Measurements from ENCODE around the gene CPXM2. TPM values are rescaled to one million over a fixed set of nuclear protein-coding genes. Genes with fewer than 3 reads are reported as not detected.

The CPXM2 gene
- total and polyA plus RNA-seq, 4 donors, result 0.05 to 0.92 (median 0.44) TPM

GRCh38 chr10:123836418-123837145 is 55.0 kb downstream of the CPXM2 start:
- no peak for TF ChIP-seq ATF3 (IDR thresholded peaks at IDR 0.05)
- Histone ChIP-seq H3K4me1 (ENCODE audit: control insufficient read depth in 4 of 4, insufficient read depth in 4 of 4, low read length in 3 of 4) (no peaks in the 10 kb centered on the region), H3K9ac (ENCODE audit: low read depth in 1 of 2, low read length in 2 of 2) (no peak overlapping the region), H3K27ac (ENCODE audit: low read depth in 1 of 2, low read length in 2 of 2) (no peak overlapping the region), H3K9me3 (ENCODE audit: control insufficient read depth in 4 of 4, low read length in 3 of 4) (no peaks in the 10 kb centered on the region), H3K27me3 (ENCODE audit: control insufficient read depth in 4 of 4, insufficient read depth in 4 of 4, low read length in 3 of 4) (peaks cover 0 to 6% (median 4%) of the 10 kb centered on the region in 4 donors), H3K36me3 (ENCODE audit: control insufficient read depth in 4 of 4, insufficient read depth in 3 of 4, low read depth in 1 of 4, low read length in 3 of 4) (no peaks in the 10 kb centered on the region), H3K4me3 (ENCODE audit: low read depth in 1 of 3, low read length in 3 of 3) (no peak overlapping the region)
- WGBS, result 68% methylated on average over 6 of the region's 6 CpGs
- DNase-seq (ENCODE audit: low spot score), result no peak

- no peak overlapping the region for H3K27ac ChIP-seq (ENCODE audit: low read depth in 1 of 2, low read length in 2 of 2)
- no peaks in the 10 kb centered on the region for H3K4me1 ChIP-seq (ENCODE audit: control insufficient read depth in 4 of 4, insufficient read depth in 4 of 4, low read length in 3 of 4)
- no peak overlapping the region for H3K9ac ChIP-seq (ENCODE audit: low read depth in 1 of 2, low read length in 2 of 2)
- no peak for DNase-seq (ENCODE audit: low spot score)
- H3K9me3 ChIP-seq (ENCODE audit: control insufficient read depth in 4 of 4, low read length in 3 of 4), result no peaks in the 10 kb centered on the region
- no peak overlapping the region for H3K4me3 ChIP-seq (ENCODE audit: low read depth in 1 of 3, low read length in 3 of 3)
- peaks cover 0 to 5% (median 3%) of the 10 kb centered on the region in 4 donors for H3K27me3 ChIP-seq (ENCODE audit: control insufficient read depth in 4 of 4, insufficient read depth in 4 of 4, low read length in 3 of 4)
- no peak for TF ChIP-seq HNF4G (IDR thresholded peaks at IDR 0.05)
- H3K36me3 ChIP-seq (ENCODE audit: control insufficient read depth in 4 of 4, insufficient read depth in 3 of 4, low read depth in 1 of 4, low read length in 3 of 4), result no peaks in the 10 kb centered on the region
- 51% methylated on average over 5 of the region's 5 CpGs for WGBS
Observed at GRCh38 chr10:123835575-123835974, 56.0 kb downstream of the CPXM2 start.

GRCh38 chr10:123833170-123833850 is 58.3 kb downstream of the CPXM2 start:
- Histone ChIP-seq H3K4me1 (ENCODE audit: control insufficient read depth in 4 of 4, insufficient read depth in 4 of 4, low read length in 3 of 4) (no peaks in the 10 kb centered on the region), H3K9me3 (ENCODE audit: control insufficient read depth in 4 of 4, low read length in 3 of 4) (peaks cover 0 to 4% (median 2%) of the 10 kb centered on the region in 4 donors), H3K9ac (ENCODE audit: low read depth in 1 of 2, low read length in 2 of 2) (no peak overlapping the region), H3K27ac (ENCODE audit: low read depth in 1 of 2, low read length in 2 of 2) (no peak overlapping the region), H3K36me3 (ENCODE audit: control insufficient read depth in 4 of 4, insufficient read depth in 3 of 4, low read depth in 1 of 4, low read length in 3 of 4) (no peaks in the 10 kb centered on the region), H3K27me3 (ENCODE audit: control insufficient read depth in 4 of 4, insufficient read depth in 4 of 4, low read length in 3 of 4) (peaks cover 0 to 5% (median 3%) of the 10 kb centered on the region in 4 donors), H3K4me3 (ENCODE audit: low read depth in 1 of 3, low read length in 3 of 3) (no peak overlapping the region)
- 82% methylated on average over 10 of the region's 10 CpGs for WGBS
- no peak for DNase-seq (ENCODE audit: low spot score)
- no peak for TF ChIP-seq HNF4A (conservative IDR thresholded peaks at IDR 0.05)
- TF ChIP-seq TAF1 (conservative IDR thresholded peaks at IDR 0.05), result no peak
- no peak for TF ChIP-seq RAD21 (IDR thresholded peaks at IDR 0.05)
- no peak for TF ChIP-seq NR2F2 (IDR thresholded peaks at IDR 0.05)
- TF ChIP-seq SP1 (IDR thresholded peaks at IDR 0.05), result no peak
- TF ChIP-seq HNF4G (IDR thresholded peaks at IDR 0.05), result no peak
- no peak for TF ChIP-seq JUND (IDR thresholded peaks at IDR 0.05)
- no peak for TF ChIP-seq GABPA (IDR thresholded peaks at IDR 0.05 in 1 of 2, conservative IDR thresholded peaks at IDR 0.05 in 1 of 2)
- no peak for TF ChIP-seq REST (IDR thresholded peaks at IDR 0.05)
- TF ChIP-seq MAX (IDR thresholded peaks at IDR 0.05), result no peak
- no peak for TF ChIP-seq FOXA1 (IDR thresholded peaks at IDR 0.05)
- TF ChIP-seq RXRA (IDR thresholded peaks at IDR 0.05), result no peak
- no peak for TF ChIP-seq ZBTB33 (IDR thresholded peaks at IDR 0.05)
- no peak for TF ChIP-seq EGR1 (IDR thresholded peaks at IDR 0.05; ENCODE audit: low read depth in 2 of 2)
- no peak for TF ChIP-seq ATF3 (IDR thresholded peaks at IDR 0.05)
- no peak for TF ChIP-seq YY1 (IDR thresholded peaks at IDR 0.05)
- TF ChIP-seq FOXA2 (IDR thresholded peaks at IDR 0.05), result no peak
- TF ChIP-seq CTCF (IDR thresholded peaks at IDR 0.05; ENCODE audit: low read depth, low read length, missing input control), result no peak
